Tibial nerve (tissue), 4 donors: ENCODE data around the gene ELL. TPM values are rescaled to one million over a fixed set of nuclear protein-coding genes. Genes with fewer than 3 reads are reported as not detected.
A peak's percentile ranks its signal among the peaks of the same experiment; 100 is the strongest.

ENCODE experiments used
- DNase-seq, 2 donors: peaks; one replicate each; pipeline ENCODE4 v3.0.0-alpha.2; 2019; ENCODE audit warnings: low spot score in 2 of 2
- H3K27ac ChIP-seq, 4 donors: fragments of 200-600 bp; sonication (generic) in 3 of 4; one replicate each; pipeline ENCODE4 v1.5.1; 2017 to 2019; ENCODE audit warnings: mild to moderate bottlenecking in 1 of 4
- H3K27me3 ChIP-seq, 2 donors: fragments of 200-600 bp; sonication (generic) in 1 of 2; one replicate each; pipeline versions ENCODE4 v1.5.1 to v1.6.0; 2017 to 2019
- H3K36me3 ChIP-seq, 3 donors: fragments of 200-600 bp; sonication (generic); one replicate each; pipeline ENCODE4 v1.5.1; 2018 to 2019
- H3K4me1 ChIP-seq, 4 donors: fragments of 200-600 bp; sonication (generic) in 3 of 4; one replicate each; pipeline ENCODE4 v1.5.1; 2017 to 2019
- H3K4me3 ChIP-seq, 4 donors: fragments of 200-600 bp; sonication (generic) in 3 of 4; one replicate each; pipeline ENCODE4 v1.5.1; 2017 to 2019; ENCODE audit warnings: mild to moderate bottlenecking in 1 of 4, moderate library complexity in 1 of 4
- H3K9me3 ChIP-seq, 4 donors: fragments of 200-600 bp; sonication (generic) in 3 of 4; one replicate each; pipeline ENCODE4 v1.5.1; 2017 to 2019
- EP300 ChIP-seq, 2 donors: sonication (generic); formaldehyde crosslinking; IDR thresholded peaks; one replicate each; pipeline ENCODE4 v1.6.1; 2017; ENCODE audit warnings: antibody characterized with exemption in 2 of 2, mild to moderate bottlenecking in 1 of 2
- POLR2A ChIP-seq, 2 donors: fragments of 450-650 bp; IDR thresholded peaks; one replicate each; pipeline ENCODE4 v1.6.1; 2017; ENCODE audit warnings: antibody characterized with exemption in 2 of 2, mild to moderate bottlenecking in 2 of 2, moderate library complexity in 2 of 2
- whole genome bisulfite sequencing, 2 donors: methylation state at CpG; one replicate each; pipeline ENCODE4 v1.1.5; 2018; 5-methylcytosine and 5-hydroxymethylcytosine counted together
- total RNA-seq, 4 donors: library from RNA; depleted of rRNA; stranded (reverse); fragments of >200 nt; gene quantifications; one replicate each; pipeline ENCODE4 v1.1.0, GENCODE V29; 2016
- TF ChIP-seq, protein P1 (sequence below), 5 experiments: fragments of 200-600 bp in 3 of 5; fragments of 450-650 bp in 2 of 5; sonication (generic) in 3 of 5; IDR thresholded peaks; one replicate each; pipeline ENCODE4 v1.5.1; 2016 to 2019; ENCODE audit warnings: antibody characterized with exemption in 5 of 5, mild to moderate bottlenecking in 3 of 5, moderate library complexity in 2 of 5

The ELL gene
- total RNA-seq, 4 donors from 2014 or later: 13.8 to 45.9 (median 26.0) TPM

DNA sequence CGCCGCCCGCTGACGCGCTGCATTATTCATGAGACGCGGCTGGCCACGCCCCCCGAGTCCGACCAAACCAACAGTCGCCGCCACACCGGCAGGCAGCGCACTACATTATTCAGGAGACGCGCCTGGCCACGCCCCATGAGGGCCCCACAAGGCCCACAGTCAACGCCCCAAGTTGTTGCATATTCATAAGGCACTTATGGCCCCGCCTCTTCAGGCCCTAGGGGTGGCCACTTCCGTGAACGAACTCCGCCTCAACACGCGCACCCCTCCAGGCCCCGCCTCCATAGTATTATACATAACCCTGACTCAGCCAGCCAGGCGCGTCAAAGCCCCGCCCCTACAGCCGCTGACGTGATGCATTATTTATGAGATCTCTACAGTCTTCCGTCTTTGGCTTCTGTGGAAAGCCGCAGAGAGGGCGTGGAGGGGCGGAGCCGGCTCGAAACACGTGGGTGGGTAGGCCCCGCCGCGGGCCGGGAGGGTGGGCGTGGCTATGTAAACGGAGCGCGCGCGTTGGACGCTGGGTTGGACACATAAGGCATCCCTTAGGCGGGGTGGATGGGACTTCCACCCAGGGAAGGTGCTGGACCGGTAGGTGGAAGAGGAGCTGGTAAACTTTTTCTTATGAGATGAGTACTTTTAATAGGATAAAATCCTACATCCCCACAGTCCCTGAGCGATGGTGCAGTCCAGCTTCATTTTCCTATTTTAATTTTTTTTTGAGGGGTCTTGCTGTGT lies 423 bp upstream of the ELL start:
- H3K4me3 ChIP-seq: peak overlapping the region in 3 of 4 donors; percentile 90 to 99 (median 97)
- DNase-seq: peak; percentile 100
- H3K4me1 ChIP-seq: peaks cover 0 to 33% (median 17%) of the 10 kb centered on the region in 4 donors
- peak overlapping the region; percentile 88 to 99 (median 96) for H3K27ac ChIP-seq
- H3K9me3 ChIP-seq: no peaks in the 10 kb centered on the region
- H3K27me3 ChIP-seq: no peaks in the 10 kb centered on the region
- H3K36me3 ChIP-seq: no peaks in the 10 kb centered on the region
- WGBS, 2 donors: 2% methylated on average over 44 of the region's 51 CpGs
- TF ChIP-seq, protein P1, sequence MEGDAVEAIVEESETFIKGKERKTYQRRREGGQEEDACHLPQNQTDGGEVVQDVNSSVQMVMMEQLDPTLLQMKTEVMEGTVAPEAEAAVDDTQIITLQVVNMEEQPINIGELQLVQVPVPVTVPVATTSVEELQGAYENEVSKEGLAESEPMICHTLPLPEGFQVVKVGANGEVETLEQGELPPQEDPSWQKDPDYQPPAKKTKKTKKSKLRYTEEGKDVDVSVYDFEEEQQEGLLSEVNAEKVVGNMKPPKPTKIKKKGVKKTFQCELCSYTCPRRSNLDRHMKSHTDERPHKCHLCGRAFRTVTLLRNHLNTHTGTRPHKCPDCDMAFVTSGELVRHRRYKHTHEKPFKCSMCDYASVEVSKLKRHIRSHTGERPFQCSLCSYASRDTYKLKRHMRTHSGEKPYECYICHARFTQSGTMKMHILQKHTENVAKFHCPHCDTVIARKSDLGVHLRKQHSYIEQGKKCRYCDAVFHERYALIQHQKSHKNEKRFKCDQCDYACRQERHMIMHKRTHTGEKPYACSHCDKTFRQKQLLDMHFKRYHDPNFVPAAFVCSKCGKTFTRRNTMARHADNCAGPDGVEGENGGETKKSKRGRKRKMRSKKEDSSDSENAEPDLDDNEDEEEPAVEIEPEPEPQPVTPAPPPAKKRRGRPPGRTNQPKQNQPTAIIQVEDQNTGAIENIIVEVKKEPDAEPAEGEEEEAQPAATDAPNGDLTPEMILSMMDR (IDR thresholded peaks at IDR 0.05): peak in 3 of 5 experiments; percentile 26 to 31 (median 30)
- TF ChIP-seq EP300 (IDR thresholded peaks at IDR 0.05) (peak in 1 of 2 donors; percentile 97), POLR2A (IDR thresholded peaks at IDR 0.05) (peak; percentile 22 to 32)

DNA sequence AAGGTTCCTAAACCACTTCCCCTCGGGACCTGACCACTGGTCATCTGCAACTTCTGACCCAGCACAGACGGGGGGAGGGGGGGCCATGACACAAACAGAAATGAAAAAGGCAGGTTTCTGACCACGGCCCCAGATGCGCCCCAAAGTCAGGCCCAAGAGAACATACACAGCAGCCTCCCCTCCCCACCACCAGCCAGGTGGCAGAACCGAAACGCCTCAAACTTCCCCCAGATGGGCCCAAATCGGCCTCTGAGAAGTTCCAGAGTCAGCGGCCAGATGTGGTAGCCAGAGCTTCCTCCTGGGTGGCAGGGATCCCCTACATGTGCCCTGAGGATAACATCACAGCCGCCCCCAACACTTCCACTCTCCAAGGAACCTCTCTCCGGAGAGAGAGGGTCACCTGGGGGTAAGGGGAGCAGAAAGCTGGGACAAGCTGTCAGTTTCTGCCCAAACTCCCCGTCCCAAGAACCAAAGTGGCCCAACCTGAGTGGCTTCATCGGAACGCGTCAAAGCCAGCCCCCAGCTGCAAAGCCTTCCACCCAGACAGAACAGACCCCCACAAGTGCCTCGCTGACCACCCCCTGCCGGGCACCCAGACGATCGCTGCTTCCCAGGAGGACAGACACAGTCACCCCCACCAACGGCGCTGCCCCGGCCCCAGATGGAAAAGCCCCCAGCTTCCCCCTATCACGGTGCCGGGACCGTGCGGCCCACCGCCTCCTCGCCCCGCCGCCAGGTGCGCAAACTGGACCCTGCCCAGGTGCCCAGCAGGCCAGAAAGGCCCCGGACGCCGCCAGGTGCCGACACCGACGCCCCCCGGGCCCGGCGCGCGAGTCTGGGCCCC lies 800 bp downstream of the ELL start:
- peak in 1 of 2 donors; percentile 62 for DNase-seq
- peak overlapping the region; percentile 88 to 99 (median 96) for H3K27ac ChIP-seq
- H3K36me3 ChIP-seq: no peaks in the 10 kb centered on the region
- H3K4me1 ChIP-seq: peaks cover 0 to 44% (median 19%) of the 10 kb centered on the region in 4 donors
- WGBS, 2 donors: 0% methylated on average over 25 to 33 of the region's 41 CpGs
- H3K4me3 ChIP-seq: peak overlapping the region; percentile 90 to 99 (median 96)
- no peaks in the 10 kb centered on the region for H3K9me3 ChIP-seq
- no peaks in the 10 kb centered on the region for H3K27me3 ChIP-seq
- TF ChIP-seq EP300 (IDR thresholded peaks at IDR 0.05) (no peak), POLR2A (IDR thresholded peaks at IDR 0.05) (peak; percentile 7 to 18)
- TF ChIP-seq, protein P1 (IDR thresholded peaks at IDR 0.05): peak in 1 of 5 experiments; percentile 3

- peak in 1 of 2 donors; percentile 49 for DNase-seq
- 11 to 13% methylated on average over 22 of the region's 22 CpGs for WGBS, 2 donors
These were observed 1.7 kb downstream of the ELL start for GRCh38 chr19:18519962-18520847.

DNA sequence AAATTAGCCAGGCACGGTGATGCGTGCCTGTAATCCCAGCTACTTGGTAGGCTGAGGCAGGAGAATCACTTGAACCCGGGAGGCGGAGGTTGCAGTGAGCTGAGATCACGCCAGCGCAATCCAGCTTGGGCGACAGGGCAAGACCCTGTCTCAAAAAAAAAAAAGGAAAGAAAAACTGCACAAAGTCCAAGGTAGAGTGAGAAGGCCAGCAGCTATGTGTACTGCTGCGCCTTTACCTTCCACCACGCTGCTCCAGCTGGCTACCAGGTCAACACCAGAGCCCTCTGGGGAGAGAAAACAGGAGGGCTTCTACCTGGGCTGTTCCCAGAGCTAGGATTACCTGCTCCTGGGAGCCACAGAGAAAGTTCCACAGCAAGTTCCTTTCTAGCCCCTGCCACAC lies 3.2 kb downstream of the ELL start:
- Histone ChIP-seq H3K27me3 (no peaks in the 10 kb centered on the region), H3K4me3 (no peak overlapping the region), H3K27ac (peak overlapping the region in 2 of 4 donors; percentile 97 to 99), H3K9me3 (no peaks in the 10 kb centered on the region), H3K4me1 (peaks cover 0 to 69% (median 29%) of the 10 kb centered on the region in 4 donors), H3K36me3 (no peaks in the 10 kb centered on the region)
- TF ChIP-seq, protein P1 (IDR thresholded peaks at IDR 0.05): no peak
- TF ChIP-seq EP300 (IDR thresholded peaks at IDR 0.05) (no peak), POLR2A (IDR thresholded peaks at IDR 0.05) (no peak)
- no peak for DNase-seq
- 96 to 99% methylated on average over 9 of the region's 9 CpGs for WGBS, 2 donors

More at GRCh38 chr19:18519962-18520847, 1.7 kb downstream of the ELL start:
- H3K4me3 ChIP-seq: peak overlapping the region; percentile 90 to 99 (median 96)
- peaks cover 0 to 53% (median 21%) of the 10 kb centered on the region in 4 donors for H3K4me1 ChIP-seq
- H3K27me3 ChIP-seq: no peaks in the 10 kb centered on the region
- H3K27ac ChIP-seq: peak overlapping the region; percentile 88 to 99 (median 96)
- no peaks in the 10 kb centered on the region for H3K36me3 ChIP-seq
- no peaks in the 10 kb centered on the region for H3K9me3 ChIP-seq
- TF ChIP-seq EP300 (IDR thresholded peaks at IDR 0.05) (peak in 1 of 2 donors; percentile 28), POLR2A (IDR thresholded peaks at IDR 0.05) (no peak)
- TF ChIP-seq, protein P1 (IDR thresholded peaks at IDR 0.05): peak; percentile 34 to 70 (median 53)
